ENCODE results near the gene SECISBP2. TPM values are rescaled to one million over a fixed set of nuclear protein-coding genes. Genes with fewer than 3 reads are reported as not detected.
"Not testable (repeated sequence)": the region's sequence is repeated elsewhere in the genome, so short reads cannot be mapped to it uniquely, and the experiment has no call there.

The SECISBP2 gene
- total RNA-seq, 1 donor from 2014 or later: 47.3 TPM

DNA sequence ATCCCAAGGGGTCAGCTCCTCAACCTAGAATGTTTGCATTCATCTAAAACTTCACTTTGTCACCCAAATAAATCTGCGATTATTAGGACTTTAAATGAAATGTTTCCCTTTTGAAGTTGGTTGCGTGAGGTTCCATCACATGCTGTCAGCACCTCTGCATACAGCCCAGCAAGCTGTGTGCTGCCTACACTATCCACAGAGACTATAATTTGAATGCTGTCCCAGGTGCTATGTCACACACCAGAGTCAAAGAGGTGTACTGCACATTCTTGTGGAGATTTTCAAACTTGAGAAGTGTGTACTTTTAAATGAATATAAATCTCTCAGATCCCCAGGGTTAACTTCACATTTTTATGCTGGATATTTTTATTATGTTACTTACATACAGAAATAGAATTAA is 26.6 kb upstream of the SECISBP2 start:
- DNase-seq (ENCODE audit: low read depth): no peak
- Histone ChIP-seq H3K36me3 (ENCODE audit: control insufficient read depth, insufficient read depth, low read length) (no peaks in the 10 kb centered on the region), H3K4me3 (ENCODE audit: low read depth, low read length) (no peak overlapping the region), H3K27me3 (ENCODE audit: control insufficient read depth, insufficient read depth, low read length) (no peaks in the 10 kb centered on the region)
- no peak for TF ChIP-seq CTCF (IDR thresholded peaks at IDR 0.05; ENCODE audit: insufficient read depth, low read length, poor library complexity, severe bottlenecking)

DNA sequence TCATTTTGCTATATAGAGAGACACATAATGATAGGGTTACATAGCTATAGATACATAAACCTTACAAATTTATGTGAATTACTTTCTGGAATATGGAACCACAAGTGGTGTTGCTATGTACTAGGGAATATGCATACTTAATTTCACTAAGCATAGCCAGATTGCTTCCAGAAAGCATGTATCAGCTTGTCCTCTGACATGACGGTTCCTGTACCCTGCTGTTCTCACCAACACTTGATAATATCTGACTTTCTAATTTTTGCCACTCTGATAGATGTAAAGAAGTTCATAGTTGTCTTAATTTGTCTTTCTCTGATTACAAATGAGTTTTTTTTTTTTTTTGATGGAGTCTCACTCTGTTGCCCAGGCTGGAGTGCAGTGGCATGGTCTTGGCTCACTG is 25.3 kb upstream of the SECISBP2 start:
- H3K4me3 ChIP-seq (ENCODE audit: low read depth, low read length): no peak overlapping the region
- H3K36me3 ChIP-seq (ENCODE audit: control insufficient read depth, insufficient read depth, low read length): no peaks in the 10 kb centered on the region
- H3K27me3 ChIP-seq (ENCODE audit: control insufficient read depth, insufficient read depth, low read length): no peaks in the 10 kb centered on the region
- no peak for TF ChIP-seq CTCF (IDR thresholded peaks at IDR 0.05; ENCODE audit: insufficient read depth, low read length, poor library complexity, severe bottlenecking)
- DNase-seq (ENCODE audit: low read depth): no peak

DNA sequence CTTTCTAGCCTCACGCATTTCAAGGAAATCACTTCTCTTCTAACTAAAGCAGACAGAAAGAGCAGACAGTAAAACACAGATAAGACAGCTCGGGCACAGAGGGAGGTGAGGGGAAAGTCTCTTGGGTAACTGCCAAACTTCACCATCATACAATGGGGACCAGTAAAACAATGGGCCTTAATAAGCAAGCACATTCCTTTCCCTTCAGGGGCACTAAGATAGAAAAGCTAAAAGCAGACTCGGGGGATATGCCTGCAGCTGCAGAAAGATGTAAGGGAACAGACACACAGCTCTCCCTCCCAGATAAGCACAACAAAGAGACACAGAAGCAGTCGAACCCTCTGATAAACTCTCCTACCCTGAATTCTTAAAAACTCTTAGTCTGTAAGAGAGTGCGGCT is 22.9 kb upstream of the SECISBP2 start:
- TF ChIP-seq CTCF (IDR thresholded peaks at IDR 0.05; ENCODE audit: insufficient read depth, low read length, poor library complexity, severe bottlenecking): no peak
- H3K36me3 ChIP-seq (ENCODE audit: control insufficient read depth, insufficient read depth, low read length): no peaks in the 10 kb centered on the region
- DNase-seq (ENCODE audit: low read depth): no peak
- H3K27me3 ChIP-seq (ENCODE audit: control insufficient read depth, insufficient read depth, low read length): no peaks in the 10 kb centered on the region
- no peak overlapping the region for H3K4me3 ChIP-seq (ENCODE audit: low read depth, low read length)

GRCh38 chr9:89301996-89302395 is 16.3 kb upstream of the SECISBP2 start:
- not testable (repeated sequence) for H3K27me3 ChIP-seq (ENCODE audit: control insufficient read depth, insufficient read depth, low read length); DNase-seq (ENCODE audit: low read depth); H3K4me3 ChIP-seq (ENCODE audit: low read depth, low read length); H3K36me3 ChIP-seq (ENCODE audit: control insufficient read depth, insufficient read depth, low read length)

DNA sequence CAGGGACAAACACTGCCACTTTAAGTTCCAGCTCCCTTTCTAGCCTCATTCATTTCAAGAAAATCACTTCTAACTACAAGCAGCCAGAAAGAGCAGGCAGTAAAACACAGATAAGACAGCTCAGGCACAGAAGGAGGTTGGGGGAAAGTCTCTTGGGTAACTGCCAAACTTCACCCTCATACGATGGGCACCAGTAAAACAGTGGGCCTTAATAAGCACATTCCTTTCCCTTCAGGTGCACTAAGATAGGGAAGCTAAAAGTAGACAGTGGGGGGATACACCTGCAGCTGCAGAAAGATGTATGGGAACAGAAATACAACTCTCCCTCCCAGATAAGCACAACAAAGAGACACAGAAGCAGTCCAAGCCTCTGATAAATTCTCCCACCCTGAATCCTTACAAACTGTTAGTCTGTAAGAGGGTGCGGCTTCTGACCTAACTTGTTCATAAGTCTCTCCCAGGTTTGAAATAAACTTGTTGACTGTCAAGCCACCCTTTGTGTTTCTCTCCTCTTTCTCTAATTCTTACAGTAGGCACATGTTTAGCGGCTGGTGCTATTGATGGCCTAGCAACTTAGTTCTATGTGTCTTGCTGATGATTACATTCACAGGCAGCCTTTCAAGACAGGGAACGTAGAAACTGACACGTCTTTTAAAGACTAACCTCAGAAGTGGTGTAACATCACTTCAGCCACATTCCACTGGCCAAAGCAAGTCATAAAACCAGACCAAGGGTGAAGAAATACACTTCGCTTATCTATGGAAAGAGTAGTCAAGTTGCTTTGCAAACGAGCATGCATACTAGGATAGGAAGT is 14.1 kb upstream of the SECISBP2 start:
- TF ChIP-seq CTCF (IDR thresholded peaks at IDR 0.05; ENCODE audit: insufficient read depth, low read length, poor library complexity, severe bottlenecking): no peak
- Histone ChIP-seq H3K36me3 (ENCODE audit: control insufficient read depth, insufficient read depth, low read length) (no peaks in the 10 kb centered on the region), H3K4me3 (ENCODE audit: low read depth, low read length) (no peak overlapping the region), H3K27me3 (ENCODE audit: control insufficient read depth, insufficient read depth, low read length) (no peaks in the 10 kb centered on the region)
- DNase-seq (ENCODE audit: low read depth): no peak

- Histone ChIP-seq H3K4me3 (ENCODE audit: low read depth, low read length) (no peak overlapping the region), H3K27me3 (ENCODE audit: control insufficient read depth, insufficient read depth, low read length) (no peaks in the 10 kb centered on the region), H3K36me3 (ENCODE audit: control insufficient read depth, insufficient read depth, low read length) (no peaks in the 10 kb centered on the region)
- no peak for TF ChIP-seq CTCF (IDR thresholded peaks at IDR 0.05; ENCODE audit: insufficient read depth, low read length, poor library complexity, severe bottlenecking)
- no peak for DNase-seq (ENCODE audit: low read depth)
Measured at GRCh38 chr9:89304834-89305188, 13.5 kb upstream of the SECISBP2 start.

Data from kidney epithelial cell (primary cell).